ENCODE results near the gene SPATA24.
"Not testable (repeated sequence)": the region's sequence is repeated elsewhere in the genome, so short reads cannot be mapped to it uniquely, and the experiment has no call there.

Gene SPATA24

GRCh38 chr5:139368613-139369012, 35.3 kb downstream of the SPATA24 start:
- CTCF ChIA-PET = interaction anchor here (0.9 to 6.1 kb wide), 9 partner anchors 9 to 81 kb away, joined by 3 to 48 read pairs (median 4); partner anchors contain the start of gene PAIP2
- Histone ChIP-seq H3K27ac (ENCODE audit: insufficient read depth in 1 of 2, low read depth in 1 of 2, low read length in 2 of 2, poor library complexity in 1 of 2, severe bottlenecking in 2 of 2) (no peak overlapping the region), H3K9me3 (ENCODE audit: control extremely low read depth in 1 of 5, control insufficient read depth in 4 of 5, insufficient read depth in 2 of 5, low read depth in 1 of 5, low read length in 4 of 5) (no peaks in the 10 kb centered on the region), H3K27me3 (replicated peaks in 2 of 5; ENCODE audit: control insufficient read depth in 4 of 5, insufficient read depth in 5 of 5, low read length in 4 of 5) (no peaks in the 10 kb centered on the region), H3K36me3 (ENCODE audit: control insufficient read depth in 4 of 4, insufficient read depth in 4 of 4, low read length in 3 of 4) (peaks cover 22 to 71% (median 55%) of the 10 kb centered on the region in 4 experiments), H3K4me1 (ENCODE audit: control extremely low read depth in 1 of 4, control insufficient read depth in 4 of 4, insufficient read depth in 4 of 4, low read length in 3 of 4) (peaks cover 0 to 7% (median 0%) of the 10 kb centered on the region in 4 experiments), H3K4me3 (ENCODE audit: control insufficient read depth in 1 of 7, extremely low read depth in 1 of 7, insufficient read depth in 4 of 7, low read depth in 2 of 7, low read length in 6 of 7) (no peak overlapping the region)
- peak in 2 of 3 donors; percentile 40 to 51 for DNase-seq
- POLR2A ChIA-PET = interaction anchor here (0.7 to 2.1 kb wide), 3 partner anchors 22 to 230 kb away, joined by 3 to 7 read pairs (median 5); no protein-coding TSS in a partner anchor
- WGBS (ENCODE audit: insufficient coverage) = 87% methylated on average over 2 of the region's 2 CpGs

GRCh38 chr5:139364466-139364865, 39.4 kb downstream of the SPATA24 start:
- Histone ChIP-seq H3K4me3 (ENCODE audit: control insufficient read depth in 1 of 7, extremely low read depth in 1 of 7, insufficient read depth in 4 of 7, low read depth in 2 of 7, low read length in 6 of 7) (no peak overlapping the region), H3K36me3 (ENCODE audit: control insufficient read depth in 4 of 4, insufficient read depth in 4 of 4, low read length in 3 of 4) (peaks cover 11 to 56% (median 39%) of the 10 kb centered on the region in 4 experiments), H3K27me3 (replicated peaks in 2 of 5; ENCODE audit: control insufficient read depth in 4 of 5, insufficient read depth in 5 of 5, low read length in 4 of 5) (no peaks in the 10 kb centered on the region), H3K4me1 (ENCODE audit: control extremely low read depth in 1 of 4, control insufficient read depth in 4 of 4, insufficient read depth in 4 of 4, low read length in 3 of 4) (no peaks in the 10 kb centered on the region), H3K9me3 (ENCODE audit: control extremely low read depth in 1 of 5, control insufficient read depth in 4 of 5, insufficient read depth in 2 of 5, low read depth in 1 of 5, low read length in 4 of 5) (no peaks in the 10 kb centered on the region), H3K27ac (ENCODE audit: insufficient read depth in 1 of 2, low read depth in 1 of 2, low read length in 2 of 2, poor library complexity in 1 of 2, severe bottlenecking in 2 of 2) (no peak overlapping the region)
- no CpG with 5 or more reads among the region's 2 CpGs for WGBS (ENCODE audit: insufficient coverage)
- ChIA-PET POLR2A (no interaction called here), CTCF (interaction anchor here (1.1 to 4.0 kb wide), 5 partner anchors 10 to 28 kb away, joined by 3 to 18 read pairs (median 4); partner anchors contain the start of gene PAIP2)
- DNase-seq = no peak

- CTCF ChIA-PET = interaction anchor here (1.1 to 4.0 kb wide), 5 partner anchors 11 to 28 kb away, joined by 3 to 18 read pairs (median 4); partner anchors contain the start of gene PAIP2
These were observed 40.0 kb downstream of the SPATA24 start for GRCh38 chr5:139363937-139364336.

GRCh38 chr5:139361835-139362429, 42.0 kb downstream of the SPATA24 start:
- peaks cover 11 to 45% (median 41%) of the 10 kb centered on the region in 4 experiments for H3K36me3 ChIP-seq (ENCODE audit: control insufficient read depth in 4 of 4, insufficient read depth in 4 of 4, low read length in 3 of 4)
- POLR2A ChIA-PET = no interaction called here
- H3K4me3 ChIP-seq (ENCODE audit: control insufficient read depth in 1 of 7, extremely low read depth in 1 of 7, insufficient read depth in 4 of 7, low read depth in 2 of 7, low read length in 6 of 7) = no peak overlapping the region
- no peaks in the 10 kb centered on the region for H3K27me3 ChIP-seq (replicated peaks in 2 of 5; ENCODE audit: control insufficient read depth in 4 of 5, insufficient read depth in 5 of 5, low read length in 4 of 5)
- CTCF ChIA-PET = interaction anchor here (0.7 to 2.4 kb wide), 6 partner anchors 10 to 29 kb away, joined by 3 to 10 read pairs (median 3); partner anchors contain the start of gene PAIP2
- H3K4me1 ChIP-seq (ENCODE audit: control extremely low read depth in 1 of 4, control insufficient read depth in 4 of 4, insufficient read depth in 4 of 4, low read length in 3 of 4) = no peaks in the 10 kb centered on the region
- no peaks in the 10 kb centered on the region for H3K9me3 ChIP-seq (ENCODE audit: control extremely low read depth in 1 of 5, control insufficient read depth in 4 of 5, insufficient read depth in 2 of 5, low read depth in 1 of 5, low read length in 4 of 5)
- no peak overlapping the region for H3K27ac ChIP-seq (ENCODE audit: insufficient read depth in 1 of 2, low read depth in 1 of 2, low read length in 2 of 2, poor library complexity in 1 of 2, severe bottlenecking in 2 of 2)
- WGBS (ENCODE audit: insufficient coverage) = 98% methylated on average over 4 of the region's 6 CpGs
- no peak for DNase-seq

More at GRCh38 chr5:139363937-139364336, 40.0 kb downstream of the SPATA24 start:
- Histone ChIP-seq H3K4me3 (ENCODE audit: control insufficient read depth in 1 of 7, extremely low read depth in 1 of 7, insufficient read depth in 4 of 7, low read depth in 2 of 7, low read length in 6 of 7) (no peak overlapping the region), H3K9me3 (ENCODE audit: control extremely low read depth in 1 of 5, control insufficient read depth in 4 of 5, insufficient read depth in 2 of 5, low read depth in 1 of 5, low read length in 4 of 5) (no peaks in the 10 kb centered on the region), H3K36me3 (ENCODE audit: control insufficient read depth in 4 of 4, insufficient read depth in 4 of 4, low read length in 3 of 4) (peaks cover 11 to 54% (median 37%) of the 10 kb centered on the region in 4 experiments), H3K27me3 (replicated peaks in 2 of 5; ENCODE audit: control insufficient read depth in 4 of 5, insufficient read depth in 5 of 5, low read length in 4 of 5) (no peaks in the 10 kb centered on the region), H3K4me1 (ENCODE audit: control extremely low read depth in 1 of 4, control insufficient read depth in 4 of 4, insufficient read depth in 4 of 4, low read length in 3 of 4) (no peaks in the 10 kb centered on the region), H3K27ac (ENCODE audit: insufficient read depth in 1 of 2, low read depth in 1 of 2, low read length in 2 of 2, poor library complexity in 1 of 2, severe bottlenecking in 2 of 2) (no peak overlapping the region)
- 100% methylated on average over 1 of the region's 2 CpGs for WGBS (ENCODE audit: insufficient coverage)
- no peak for DNase-seq
- POLR2A ChIA-PET = no interaction called here

- ChIA-PET POLR2A (interaction anchor here (0.7 kb wide), 1 partner anchor 11 kb away, joined by 6 read pairs; no protein-coding TSS in a partner anchor), CTCF (interaction anchor here (0.8 to 2.4 kb wide), 3 partner anchors 12 to 18 kb away, joined by 3 to 5 read pairs (median 3); partner anchors contain the start of gene PAIP2)
- Histone ChIP-seq H3K36me3 (ENCODE audit: control insufficient read depth in 4 of 4, insufficient read depth in 4 of 4, low read length in 3 of 4) (peaks cover 4 to 37% (median 31%) of the 10 kb centered on the region in 4 experiments), H3K27ac (ENCODE audit: insufficient read depth in 1 of 2, low read depth in 1 of 2, low read length in 2 of 2, poor library complexity in 1 of 2, severe bottlenecking in 2 of 2) (no peak overlapping the region), H3K4me3 (ENCODE audit: control insufficient read depth in 1 of 7, extremely low read depth in 1 of 7, insufficient read depth in 4 of 7, low read depth in 2 of 7, low read length in 6 of 7) (no peak overlapping the region), H3K27me3 (replicated peaks in 2 of 5; ENCODE audit: control insufficient read depth in 4 of 5, insufficient read depth in 5 of 5, low read length in 4 of 5) (no peaks in the 10 kb centered on the region), H3K9me3 (ENCODE audit: control extremely low read depth in 1 of 5, control insufficient read depth in 4 of 5, insufficient read depth in 2 of 5, low read depth in 1 of 5, low read length in 4 of 5) (no peaks in the 10 kb centered on the region), H3K4me1 (ENCODE audit: control extremely low read depth in 1 of 4, control insufficient read depth in 4 of 4, insufficient read depth in 4 of 4, low read length in 3 of 4) (no peaks in the 10 kb centered on the region)
- WGBS (ENCODE audit: insufficient coverage) = 94% methylated on average over 3 of the region's 4 CpGs
- no peak for DNase-seq
These were observed 43.5 kb downstream of the SPATA24 start for GRCh38 chr5:139360384-139360783.

GRCh38 chr5:139358064-139358463, 45.8 kb downstream of the SPATA24 start:
- no peak overlapping the region for H3K4me3 ChIP-seq (ENCODE audit: control insufficient read depth in 1 of 7, extremely low read depth in 1 of 7, insufficient read depth in 4 of 7, low read depth in 2 of 7, low read length in 6 of 7)
- H3K4me1 ChIP-seq (ENCODE audit: control extremely low read depth in 1 of 4, control insufficient read depth in 4 of 4, insufficient read depth in 4 of 4, low read length in 3 of 4) = no peaks in the 10 kb centered on the region
- peaks cover 5 to 28% (median 22%) of the 10 kb centered on the region in 4 experiments for H3K36me3 ChIP-seq (ENCODE audit: control insufficient read depth in 4 of 4, insufficient read depth in 4 of 4, low read length in 3 of 4)
- H3K27ac ChIP-seq (ENCODE audit: insufficient read depth in 1 of 2, low read depth in 1 of 2, low read length in 2 of 2, poor library complexity in 1 of 2, severe bottlenecking in 2 of 2) = no peak overlapping the region
- no peaks in the 10 kb centered on the region for H3K27me3 ChIP-seq (replicated peaks in 2 of 5; ENCODE audit: control insufficient read depth in 4 of 5, insufficient read depth in 5 of 5, low read length in 4 of 5)
- CTCF ChIA-PET = interaction anchor here (0.6 to 1.6 kb wide), 7 partner anchors 9 to 70 kb away, joined by 3 to 4 read pairs (median 3); no protein-coding TSS in a partner anchor
- no peak for DNase-seq
- peaks cover 0 to 6% (median 0%) of the 10 kb centered on the region in 5 experiments for H3K9me3 ChIP-seq (ENCODE audit: control extremely low read depth in 1 of 5, control insufficient read depth in 4 of 5, insufficient read depth in 2 of 5, low read depth in 1 of 5, low read length in 4 of 5)
- POLR2A ChIA-PET = no interaction called here

GRCh38 chr5:139355900-139356299, 48.0 kb downstream of the SPATA24 start:
- 96% methylated on average over 7 of the region's 8 CpGs for WGBS (ENCODE audit: insufficient coverage)
- CTCF ChIA-PET = interaction anchor here (1.1 to 2.0 kb wide), 2 partner anchors 10 to 14 kb away, joined by 3 to 11 read pairs; partner anchors contain the start of gene PAIP2
- not testable (repeated sequence) for H3K4me3 ChIP-seq (ENCODE audit: control insufficient read depth in 1 of 7, extremely low read depth in 1 of 7, insufficient read depth in 4 of 7, low read depth in 2 of 7, low read length in 6 of 7); DNase-seq; H3K27me3 ChIP-seq (replicated peaks in 2 of 5; ENCODE audit: control insufficient read depth in 4 of 5, insufficient read depth in 5 of 5, low read length in 4 of 5); H3K4me1 ChIP-seq (ENCODE audit: control extremely low read depth in 1 of 4, control insufficient read depth in 4 of 4, insufficient read depth in 4 of 4, low read length in 3 of 4); H3K27ac ChIP-seq (ENCODE audit: insufficient read depth in 1 of 2, low read depth in 1 of 2, low read length in 2 of 2, poor library complexity in 1 of 2, severe bottlenecking in 2 of 2); H3K9me3 ChIP-seq (ENCODE audit: control extremely low read depth in 1 of 5, control insufficient read depth in 4 of 5, insufficient read depth in 2 of 5, low read depth in 1 of 5, low read length in 4 of 5)
- POLR2A ChIA-PET = interaction anchor here (1.3 kb wide), 1 partner anchor 14 kb away, joined by 4 read pairs; the partner anchor contains the start of gene PAIP2
- H3K36me3 ChIP-seq (ENCODE audit: control insufficient read depth in 4 of 4, insufficient read depth in 4 of 4, low read length in 3 of 4) = peaks cover 8 to 32% (median 23%) of the 10 kb centered on the region in 4 experiments

All from common myeloid progenitor, CD34-positive (primary cell).